SK-N-MC (cell line): ENCODE measurements around the gene TSHZ1.

ENCODE experiments used
- EZH2 ChIP-seq: fragments of 200-600 bp; sonication (generic); IDR thresholded peaks from one replicate; pipeline ENCODE4 v1.6.1; 2017; ENCODE audit warnings: antibody characterized with exemption
- POLR2AphosphoS5 ChIP-seq: IDR thresholded peaks from 2 replicates; pipeline ENCODE4 v1.6.1; 2012; ENCODE audit warnings: mild to moderate bottlenecking, low read depth, low read length, borderline replicate concordance

- no peak for TF ChIP-seq POLR2AphosphoS5
- TF ChIP-seq EZH2 = no peak
Observed at GRCh38 chr18:75226286-75226955, 15.8 kb downstream of the TSHZ1 start.
